BJ (cell line): ENCODE data around the gene PCP2. TPM values are rescaled to one million over a fixed set of nuclear protein-coding genes. Genes with fewer than 3 reads are reported as not detected.

Source experiments
- CTCF ChIA-PET: fragments of 350-600 bp; formaldehyde crosslinking; extraction: SDS; loops from one replicate; lab custom pipeline; 2021; ENCODE audit warnings: antibody characterized with exemption, inconsistent platforms; lab: Yijun Ruan, JAX
- POLR2A ChIA-PET: fragments of 300-600 bp; sonication (Branson Sonifier 250); formaldehyde crosslinking; extraction: SDS; loops from one replicate; lab custom pipeline; 2021; ENCODE audit warnings: antibody characterized with exemption; lab: Charles Lee
- DNase-seq: peaks from one replicate; pipeline ENCODE4 v3.0.0-alpha.2; 2011; ENCODE audit warnings: low read depth
- H3K27me3 ChIP-seq: 2 replicates; pipeline ENCODE4 v1.6.0; 2011; ENCODE audit warnings: low read length; ENCODE audit not compliant: control insufficient read depth, insufficient read depth
- H3K36me3 ChIP-seq: 2 replicates; pipeline ENCODE4 v1.5.1; 2011; ENCODE audit warnings: low read length; ENCODE audit not compliant: control insufficient read depth, insufficient read depth
- H3K4me3 ChIP-seq: 2 replicates; pipeline ENCODE4 v1.5.1; 2011; ENCODE audit warnings: low read depth, mild to moderate bottlenecking, control low read depth, low read length
- polyA plus RNA-seq: library from polyadenylated mRNA; depleted of rRNA; stranded (reverse); fragments of >200 nt; gene quantifications from 2 replicates; pipeline ENCODE4 v1.2.3, GENCODE V29; 2011
- TF ChIP-seq, protein P1 (sequence below): IDR thresholded peaks from 2 replicates; pipeline ENCODE4 v1.5.1; 2011; ENCODE audit warnings: low read depth, mild to moderate bottlenecking, control low read depth, inconsistent platforms, low read length, moderate library complexity; ENCODE audit not compliant: insufficient read depth

The PCP2 gene
- polyA plus RNA-seq, 1 experiment: not detected

DNA sequence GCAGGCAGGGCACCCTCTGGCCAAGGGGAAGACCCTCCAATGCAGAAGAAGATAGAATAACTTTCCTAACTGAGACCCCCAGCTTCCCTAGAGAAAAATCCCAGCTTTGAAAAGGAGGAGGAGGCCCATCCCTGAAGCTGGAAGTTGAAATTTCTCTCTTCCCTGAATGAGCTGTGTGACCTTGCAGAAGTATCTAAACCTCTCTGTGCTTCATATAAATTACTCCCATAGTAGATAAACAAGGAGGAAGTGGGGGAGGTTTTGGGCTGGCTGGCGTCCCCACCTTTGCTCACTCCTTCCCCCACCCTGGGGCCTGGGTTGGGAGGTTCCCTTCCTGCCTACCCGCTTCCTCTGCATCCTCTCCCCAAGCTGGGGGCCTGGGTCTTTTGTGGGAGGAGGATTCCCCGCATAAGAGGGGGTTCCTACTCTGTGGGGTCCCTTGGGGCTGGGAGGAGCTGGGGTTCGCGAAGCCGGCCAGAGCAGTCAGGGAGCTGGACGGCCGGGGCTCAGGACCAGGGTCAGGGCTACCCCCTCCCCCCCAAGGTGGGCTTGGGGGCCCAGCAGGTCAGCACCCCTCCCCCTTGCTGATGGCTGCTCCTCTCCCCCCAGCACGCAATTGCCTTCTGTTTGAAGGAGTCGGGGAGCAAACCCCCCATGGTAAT, 26.2 kb downstream of the PCP2 start:
- Histone ChIP-seq H3K27me3 (no peaks in the 10 kb centered on the region), H3K4me3 (no peak overlapping the region), H3K36me3 (no peaks in the 10 kb centered on the region)
- CTCF ChIA-PET: interaction anchor here (2.5 kb wide), 1 partner anchor 40 kb away, joined by 11 read pairs; no protein-coding TSS in a partner anchor
- no peak for DNase-seq
- POLR2A ChIA-PET: no interaction called here
- TF ChIP-seq, protein P1, sequence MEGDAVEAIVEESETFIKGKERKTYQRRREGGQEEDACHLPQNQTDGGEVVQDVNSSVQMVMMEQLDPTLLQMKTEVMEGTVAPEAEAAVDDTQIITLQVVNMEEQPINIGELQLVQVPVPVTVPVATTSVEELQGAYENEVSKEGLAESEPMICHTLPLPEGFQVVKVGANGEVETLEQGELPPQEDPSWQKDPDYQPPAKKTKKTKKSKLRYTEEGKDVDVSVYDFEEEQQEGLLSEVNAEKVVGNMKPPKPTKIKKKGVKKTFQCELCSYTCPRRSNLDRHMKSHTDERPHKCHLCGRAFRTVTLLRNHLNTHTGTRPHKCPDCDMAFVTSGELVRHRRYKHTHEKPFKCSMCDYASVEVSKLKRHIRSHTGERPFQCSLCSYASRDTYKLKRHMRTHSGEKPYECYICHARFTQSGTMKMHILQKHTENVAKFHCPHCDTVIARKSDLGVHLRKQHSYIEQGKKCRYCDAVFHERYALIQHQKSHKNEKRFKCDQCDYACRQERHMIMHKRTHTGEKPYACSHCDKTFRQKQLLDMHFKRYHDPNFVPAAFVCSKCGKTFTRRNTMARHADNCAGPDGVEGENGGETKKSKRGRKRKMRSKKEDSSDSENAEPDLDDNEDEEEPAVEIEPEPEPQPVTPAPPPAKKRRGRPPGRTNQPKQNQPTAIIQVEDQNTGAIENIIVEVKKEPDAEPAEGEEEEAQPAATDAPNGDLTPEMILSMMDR: no peak

DNA sequence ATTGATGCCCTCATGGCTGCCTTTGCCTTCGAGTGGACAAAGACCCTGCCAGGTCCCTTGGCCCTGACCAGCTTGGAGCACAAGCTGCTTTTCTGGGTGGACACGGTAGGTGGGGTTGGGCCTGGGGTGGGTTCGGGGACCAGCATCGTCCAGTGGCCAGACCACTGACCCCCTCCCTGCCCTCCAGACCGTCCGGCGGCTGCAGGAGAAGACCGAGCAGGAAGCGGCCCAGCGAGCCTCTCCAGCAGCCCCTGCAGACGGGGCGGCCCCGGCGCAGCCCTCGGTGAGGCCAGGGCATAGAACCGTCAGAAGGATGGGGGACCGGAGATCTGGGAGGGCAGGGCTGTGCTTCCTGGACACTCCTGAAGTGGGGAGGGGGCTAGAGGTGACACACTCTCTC, 27.2 kb downstream of the PCP2 start:
- TF ChIP-seq, protein P1: no peak
- ChIA-PET POLR2A (no interaction called here), CTCF (no interaction called here)
- Histone ChIP-seq H3K27me3 (no peaks in the 10 kb centered on the region), H3K36me3 (no peaks in the 10 kb centered on the region), H3K4me3 (no peak overlapping the region)
- no peak for DNase-seq

DNA sequence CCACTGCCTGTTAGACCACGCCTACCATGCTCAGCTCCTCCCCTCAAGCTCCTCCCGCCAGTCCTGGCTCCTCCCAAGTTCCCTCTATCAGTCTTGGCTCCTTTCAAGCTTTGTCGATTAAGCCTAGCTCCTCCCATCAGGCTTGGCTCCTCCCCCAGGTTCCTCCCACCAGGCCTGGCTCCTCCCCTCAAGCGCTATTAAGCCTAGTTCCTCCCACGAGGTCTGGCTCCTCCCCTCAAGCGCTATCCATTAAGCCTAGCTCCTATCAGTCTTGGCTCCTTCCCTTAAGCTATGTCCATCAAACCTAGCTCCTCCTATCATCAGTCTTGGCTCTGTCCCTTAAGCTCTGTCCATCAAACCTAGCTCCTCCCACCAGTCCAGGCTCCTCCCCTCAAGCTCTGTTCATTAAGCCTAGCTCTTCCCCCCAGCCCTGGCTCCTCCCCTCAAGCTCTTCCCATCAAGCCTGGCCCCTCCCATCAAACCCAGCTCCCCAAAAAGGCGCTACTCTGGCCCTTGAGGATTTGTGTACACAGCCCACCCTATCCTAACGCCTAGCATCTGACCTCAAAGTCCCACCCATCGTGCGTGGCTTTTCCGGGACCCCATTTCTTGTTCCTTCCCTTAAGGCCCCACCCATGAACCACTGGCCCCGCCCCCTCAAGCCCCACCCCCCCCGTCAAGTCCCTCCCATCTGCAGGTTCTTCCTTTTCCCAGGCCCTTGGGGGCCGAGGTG, 27.9 kb downstream of the PCP2 start:
- ChIA-PET POLR2A (no interaction called here), CTCF (no interaction called here)
- H3K36me3 ChIP-seq: no peaks in the 10 kb centered on the region
- DNase-seq: no peak
- H3K27me3 ChIP-seq: no peaks in the 10 kb centered on the region
- TF ChIP-seq, protein P1: no peak
- H3K4me3 ChIP-seq: no peak overlapping the region

DNA sequence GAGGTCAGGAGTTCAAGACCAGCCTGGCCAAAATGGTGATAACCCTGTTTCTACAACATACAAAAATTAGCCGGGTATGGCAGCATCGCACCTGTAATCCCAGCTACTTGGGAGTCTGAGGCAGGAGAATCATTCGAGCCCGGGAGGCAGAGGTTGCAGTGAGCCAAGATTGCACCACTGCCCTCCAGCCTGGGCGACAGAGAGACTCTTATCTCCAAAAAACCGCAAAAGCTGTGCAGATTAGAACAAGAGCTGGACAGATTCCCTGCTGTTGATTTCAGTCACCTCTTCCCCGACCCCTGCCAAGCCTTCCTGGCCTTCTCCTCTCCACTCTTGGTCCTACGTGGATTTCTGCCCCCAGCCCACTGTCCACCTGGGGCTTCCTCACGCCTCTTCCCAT, 29.6 kb downstream of the PCP2 start:
- Histone ChIP-seq H3K27me3 (no peaks in the 10 kb centered on the region), H3K36me3 (no peaks in the 10 kb centered on the region), H3K4me3 (no peak overlapping the region)
- ChIA-PET POLR2A (no interaction called here), CTCF (no interaction called here)
- TF ChIP-seq, protein P1: no peak
- DNase-seq: no peak

DNA sequence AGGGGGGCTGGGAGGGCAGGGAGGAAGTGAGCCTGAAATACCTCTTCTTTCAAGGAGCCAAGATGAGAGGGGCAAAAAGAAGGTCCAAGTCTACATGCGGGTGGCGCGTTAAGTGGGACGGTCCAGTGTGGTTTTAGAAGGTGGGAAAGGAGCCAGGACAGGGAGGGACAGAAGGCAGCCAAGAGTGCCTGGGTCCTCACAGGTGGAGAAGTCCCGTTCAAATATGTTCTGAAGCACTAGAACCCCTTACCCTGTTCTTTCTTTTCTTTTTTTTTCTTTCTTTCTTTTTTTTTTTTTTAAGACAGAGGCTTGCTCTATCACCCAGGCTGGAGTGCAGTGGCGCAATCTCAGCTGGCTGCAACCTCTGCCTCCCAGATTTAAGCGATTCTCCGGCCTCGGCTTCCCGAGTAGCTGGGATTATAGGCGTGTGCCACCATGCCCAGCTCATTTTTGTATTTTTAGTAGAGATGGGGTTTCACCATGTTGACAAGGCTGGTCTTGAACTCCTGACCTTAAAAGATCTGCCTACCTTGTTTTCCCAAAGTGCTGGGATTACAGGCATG, 30.5 kb downstream of the PCP2 start:
- H3K36me3 ChIP-seq: no peaks in the 10 kb centered on the region
- CTCF ChIA-PET: no interaction called here
- TF ChIP-seq, protein P1: no peak
- peaks cover 2% of the 10 kb centered on the region for H3K27me3 ChIP-seq
- POLR2A ChIA-PET: interaction anchor here (0.6 kb wide), 1 partner anchor 403 kb away, joined by 6 read pairs; no protein-coding TSS in a partner anchor
- H3K4me3 ChIP-seq: no peak overlapping the region
- no peak for DNase-seq
